ENCODE data around the gene ELMO1. TPM values are rescaled to one million over a fixed set of nuclear protein-coding genes. Genes with fewer than 3 reads are reported as not detected.

ELMO1 gene
- total and polyA plus RNA-seq, 2 experiments from 2014 or later = 9.6 to 10.8 TPM

GRCh38 chr7:37395618-37396259 lies 52.9 kb downstream of the ELMO1 start:
- H3K36me3 ChIP-seq = no peaks in the 10 kb centered on the region
- H3K4me1 ChIP-seq (ENCODE audit: low read depth) = peaks cover 26% of the 10 kb centered on the region
- no peaks in the 10 kb centered on the region for H3K27me3 ChIP-seq
- no peak for DNase-seq (ENCODE audit: low read depth in 1 of 2, low spot score in 1 of 2)
- no peak overlapping the region for H3K27ac ChIP-seq
- no peak overlapping the region for H3K4me3 ChIP-seq
- TF ChIP-seq, protein P1, sequence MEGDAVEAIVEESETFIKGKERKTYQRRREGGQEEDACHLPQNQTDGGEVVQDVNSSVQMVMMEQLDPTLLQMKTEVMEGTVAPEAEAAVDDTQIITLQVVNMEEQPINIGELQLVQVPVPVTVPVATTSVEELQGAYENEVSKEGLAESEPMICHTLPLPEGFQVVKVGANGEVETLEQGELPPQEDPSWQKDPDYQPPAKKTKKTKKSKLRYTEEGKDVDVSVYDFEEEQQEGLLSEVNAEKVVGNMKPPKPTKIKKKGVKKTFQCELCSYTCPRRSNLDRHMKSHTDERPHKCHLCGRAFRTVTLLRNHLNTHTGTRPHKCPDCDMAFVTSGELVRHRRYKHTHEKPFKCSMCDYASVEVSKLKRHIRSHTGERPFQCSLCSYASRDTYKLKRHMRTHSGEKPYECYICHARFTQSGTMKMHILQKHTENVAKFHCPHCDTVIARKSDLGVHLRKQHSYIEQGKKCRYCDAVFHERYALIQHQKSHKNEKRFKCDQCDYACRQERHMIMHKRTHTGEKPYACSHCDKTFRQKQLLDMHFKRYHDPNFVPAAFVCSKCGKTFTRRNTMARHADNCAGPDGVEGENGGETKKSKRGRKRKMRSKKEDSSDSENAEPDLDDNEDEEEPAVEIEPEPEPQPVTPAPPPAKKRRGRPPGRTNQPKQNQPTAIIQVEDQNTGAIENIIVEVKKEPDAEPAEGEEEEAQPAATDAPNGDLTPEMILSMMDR (IDR thresholded peaks at IDR 0.05; ENCODE audit: low read depth, low read length) = no peak
- H3K9me3 ChIP-seq (ENCODE audit: low read depth) = no peaks in the 10 kb centered on the region

DNA sequence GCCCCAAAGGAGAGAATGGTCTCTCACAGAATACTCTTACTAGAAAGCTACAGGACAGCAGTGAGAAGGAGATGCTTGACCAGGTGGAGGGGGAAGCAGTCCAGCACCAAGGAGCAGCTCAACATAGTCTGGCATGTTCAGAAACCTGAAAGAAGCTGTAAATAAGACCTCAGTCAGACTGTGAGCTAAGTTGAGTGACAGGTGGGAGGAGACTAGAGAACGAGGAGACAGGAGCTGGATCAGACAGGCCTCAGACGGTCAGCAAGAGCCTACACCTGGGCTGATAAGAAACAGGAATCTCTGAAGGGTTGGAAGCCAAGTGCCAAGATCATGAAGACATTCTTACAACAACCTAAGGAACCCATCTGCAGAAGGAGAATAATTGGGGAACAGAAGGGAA lies 54.5 kb downstream of the ELMO1 start:
- Histone ChIP-seq H3K27me3 (no peaks in the 10 kb centered on the region), H3K4me1 (ENCODE audit: low read depth) (peaks cover 40% of the 10 kb centered on the region), H3K36me3 (no peaks in the 10 kb centered on the region), H3K27ac (peak overlapping the region; percentile 52), H3K9me3 (ENCODE audit: low read depth) (no peaks in the 10 kb centered on the region), H3K4me3 (no peak overlapping the region)
- TF ChIP-seq, protein P1 (IDR thresholded peaks at IDR 0.05; ENCODE audit: low read depth, low read length) = no peak
- no peak for DNase-seq (ENCODE audit: low read depth in 1 of 2, low spot score in 1 of 2)

- no peak for DNase-seq (ENCODE audit: low read depth in 1 of 2, low spot score in 1 of 2)
- H3K27me3 ChIP-seq = no peaks in the 10 kb centered on the region
- H3K4me3 ChIP-seq = no peak overlapping the region
- TF ChIP-seq, protein P1 (IDR thresholded peaks at IDR 0.05; ENCODE audit: low read depth, low read length) = no peak
- no peaks in the 10 kb centered on the region for H3K9me3 ChIP-seq (ENCODE audit: low read depth)
- peaks cover 46% of the 10 kb centered on the region for H3K4me1 ChIP-seq (ENCODE audit: low read depth)
- no peaks in the 10 kb centered on the region for H3K36me3 ChIP-seq
- peak overlapping the region; percentile 52 for H3K27ac ChIP-seq
Measured at GRCh38 chr7:37393476-37393875, 55.2 kb downstream of the ELMO1 start.

DNA sequence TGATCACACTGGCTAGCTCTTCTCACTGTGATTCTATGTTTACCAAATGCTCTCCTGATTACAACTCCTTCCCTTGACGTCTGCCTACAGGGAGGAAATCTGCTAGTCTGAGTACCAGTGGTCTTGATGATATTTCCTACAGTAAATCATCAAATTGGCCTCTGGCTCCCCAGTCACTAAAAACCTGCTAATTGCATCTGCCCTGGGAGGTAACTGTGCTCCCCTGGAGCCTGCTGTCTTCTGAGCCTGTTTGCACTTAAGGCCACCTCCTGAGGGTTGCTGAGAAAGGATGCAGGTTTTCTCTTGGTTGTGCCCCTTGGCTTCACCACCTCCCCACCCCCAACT lies 56.0 kb downstream of the ELMO1 start:
- Histone ChIP-seq H3K9me3 (ENCODE audit: low read depth) (no peaks in the 10 kb centered on the region), H3K27ac (no peak overlapping the region), H3K4me1 (ENCODE audit: low read depth) (peaks cover 46% of the 10 kb centered on the region), H3K36me3 (no peaks in the 10 kb centered on the region), H3K4me3 (no peak overlapping the region), H3K27me3 (no peaks in the 10 kb centered on the region)
- TF ChIP-seq, protein P1 (IDR thresholded peaks at IDR 0.05; ENCODE audit: low read depth, low read length) = no peak
- DNase-seq (ENCODE audit: low read depth in 1 of 2, low spot score in 1 of 2) = no peak

DNA sequence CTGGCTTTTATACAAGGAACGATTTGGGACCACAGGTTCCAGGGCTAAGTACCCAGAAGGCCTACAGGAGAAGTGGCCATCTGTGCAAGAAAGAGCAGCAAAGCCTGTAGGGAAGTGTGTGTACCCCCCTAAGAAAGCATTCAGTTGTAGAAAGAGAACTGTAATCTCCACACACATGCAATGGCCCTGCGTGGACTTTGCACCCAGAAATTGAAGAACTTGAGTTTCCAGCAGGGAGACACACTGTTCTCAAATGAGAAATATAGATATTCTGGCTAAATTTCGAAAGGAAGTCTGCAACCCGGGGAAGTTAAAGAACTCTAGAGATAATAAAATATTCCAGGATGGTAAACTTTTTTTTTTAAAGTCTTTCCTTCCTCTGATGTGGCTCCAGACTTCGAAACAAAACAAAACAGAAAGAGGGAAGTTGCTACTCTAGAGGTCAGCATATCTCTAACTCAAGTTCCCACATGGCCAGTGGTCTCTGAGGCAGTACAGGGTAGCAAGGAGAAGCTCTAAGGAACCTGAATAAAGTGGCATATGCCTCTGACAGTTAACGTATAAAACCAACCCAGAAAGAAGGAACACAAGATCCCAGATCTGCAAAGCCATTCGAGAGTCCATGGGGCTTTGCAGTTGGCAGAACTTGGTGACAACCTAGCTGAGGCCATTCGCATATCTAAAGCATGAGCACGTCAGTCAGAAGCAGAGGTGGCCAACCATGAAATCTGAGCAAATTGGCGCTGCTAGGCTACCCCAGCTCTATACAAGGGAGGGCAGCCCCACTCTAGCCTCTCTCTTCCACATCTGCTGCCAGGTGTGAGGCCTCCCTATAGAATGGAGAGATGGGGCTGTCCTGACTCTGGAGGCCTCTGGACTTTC lies 56.6 kb downstream of the ELMO1 start:
- no peak for DNase-seq (ENCODE audit: low read depth in 1 of 2, low spot score in 1 of 2)
- TF ChIP-seq, protein P1 (IDR thresholded peaks at IDR 0.05; ENCODE audit: low read depth, low read length) = no peak
- Histone ChIP-seq H3K27ac (peak overlapping the region; percentile 19), H3K4me3 (no peak overlapping the region), H3K4me1 (ENCODE audit: low read depth) (peaks cover 46% of the 10 kb centered on the region), H3K9me3 (ENCODE audit: low read depth) (no peaks in the 10 kb centered on the region), H3K36me3 (no peaks in the 10 kb centered on the region), H3K27me3 (no peaks in the 10 kb centered on the region)
